ENCODE measurements around the gene RAPGEF2. TPM values are rescaled to one million over a fixed set of nuclear protein-coding genes. Genes with fewer than 3 reads are reported as not detected.

The RAPGEF2 gene
- total RNA-seq, 1 experiment from 2014 or later = 17.6 TPM

DNA sequence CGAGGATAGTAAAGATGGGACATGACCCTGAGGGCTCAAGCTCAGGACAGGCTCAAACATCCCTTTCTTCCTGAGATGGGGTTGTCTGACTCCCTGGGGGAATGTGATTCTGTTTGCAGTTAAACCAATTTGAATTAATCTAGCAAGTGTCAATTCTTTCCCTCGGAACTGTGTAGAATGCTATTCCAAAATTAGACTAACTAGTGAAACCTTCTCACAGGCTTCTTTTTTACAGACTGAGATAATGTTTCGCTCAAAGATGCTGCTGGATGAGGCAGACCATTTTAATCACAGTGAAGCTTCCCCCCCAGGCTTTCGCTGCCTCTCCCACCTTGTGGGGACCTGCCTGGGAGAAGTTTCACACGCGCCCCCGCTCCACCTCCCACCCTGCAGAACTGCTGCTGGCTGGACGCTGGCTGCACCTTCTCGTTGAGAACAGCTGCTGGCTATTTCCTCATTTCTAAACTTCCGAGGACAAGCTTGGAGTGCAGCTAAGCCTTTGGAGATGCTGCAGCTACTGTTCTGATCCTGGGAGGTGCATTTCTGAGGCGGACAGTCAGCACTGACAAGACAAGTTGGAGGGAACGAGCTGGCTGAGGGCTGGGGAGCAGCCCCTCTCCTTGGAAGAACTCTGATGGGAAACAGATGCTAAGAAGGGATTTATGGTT lies 297.8 kb downstream of the RAPGEF2 start:
- Histone ChIP-seq H3K4me3 (ENCODE audit: low read depth in 2 of 2, low read length in 2 of 2) (no peak overlapping the region), H3K27me3 (ENCODE audit: control insufficient read depth, insufficient read depth, low read length) (no peaks in the 10 kb centered on the region), H3K36me3 (ENCODE audit: control insufficient read depth, insufficient read depth, low read length) (no peaks in the 10 kb centered on the region), H3K9me3 (ENCODE audit: control insufficient read depth, insufficient read depth, low read depth, low read length) (no peaks in the 10 kb centered on the region), H3K27ac (ENCODE audit: low read length) (no peak overlapping the region), H3K4me1 (ENCODE audit: control insufficient read depth, insufficient read depth, low read length) (no peaks in the 10 kb centered on the region)
- DNase-seq (ENCODE audit: low read depth, low spot score) (no peak), ATAC-seq (no peak)
- POLR2A ChIA-PET = no interaction called here
- TF ChIP-seq, protein P1, sequence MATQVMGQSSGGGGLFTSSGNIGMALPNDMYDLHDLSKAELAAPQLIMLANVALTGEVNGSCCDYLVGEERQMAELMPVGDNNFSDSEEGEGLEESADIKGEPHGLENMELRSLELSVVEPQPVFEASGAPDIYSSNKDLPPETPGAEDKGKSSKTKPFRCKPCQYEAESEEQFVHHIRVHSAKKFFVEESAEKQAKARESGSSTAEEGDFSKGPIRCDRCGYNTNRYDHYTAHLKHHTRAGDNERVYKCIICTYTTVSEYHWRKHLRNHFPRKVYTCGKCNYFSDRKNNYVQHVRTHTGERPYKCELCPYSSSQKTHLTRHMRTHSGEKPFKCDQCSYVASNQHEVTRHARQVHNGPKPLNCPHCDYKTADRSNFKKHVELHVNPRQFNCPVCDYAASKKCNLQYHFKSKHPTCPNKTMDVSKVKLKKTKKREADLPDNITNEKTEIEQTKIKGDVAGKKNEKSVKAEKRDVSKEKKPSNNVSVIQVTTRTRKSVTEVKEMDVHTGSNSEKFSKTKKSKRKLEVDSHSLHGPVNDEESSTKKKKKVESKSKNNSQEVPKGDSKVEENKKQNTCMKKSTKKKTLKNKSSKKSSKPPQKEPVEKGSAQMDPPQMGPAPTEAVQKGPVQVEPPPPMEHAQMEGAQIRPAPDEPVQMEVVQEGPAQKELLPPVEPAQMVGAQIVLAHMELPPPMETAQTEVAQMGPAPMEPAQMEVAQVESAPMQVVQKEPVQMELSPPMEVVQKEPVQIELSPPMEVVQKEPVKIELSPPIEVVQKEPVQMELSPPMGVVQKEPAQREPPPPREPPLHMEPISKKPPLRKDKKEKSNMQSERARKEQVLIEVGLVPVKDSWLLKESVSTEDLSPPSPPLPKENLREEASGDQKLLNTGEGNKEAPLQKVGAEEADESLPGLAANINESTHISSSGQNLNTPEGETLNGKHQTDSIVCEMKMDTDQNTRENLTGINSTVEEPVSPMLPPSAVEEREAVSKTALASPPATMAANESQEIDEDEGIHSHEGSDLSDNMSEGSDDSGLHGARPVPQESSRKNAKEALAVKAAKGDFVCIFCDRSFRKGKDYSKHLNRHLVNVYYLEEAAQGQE (IDR thresholded peaks at IDR 0.05; ENCODE audit: insufficient read depth in 1 of 2, low read depth in 2 of 2, low read length in 1 of 2) = no peak
- no peak for TF ChIP-seq CTCF (IDR thresholded peaks at IDR 0.05)
- no peak for TF ChIP-seq SIN3A (IDR thresholded peaks at IDR 0.05; ENCODE audit: borderline replicate concordance, insufficient read depth, low read depth, low read length)
- TF ChIP-seq POLR2AphosphoS5 (IDR thresholded peaks at IDR 0.05; ENCODE audit: low read depth, low read length) = no peak
- no peak for TF ChIP-seq TCF7L2 (IDR thresholded peaks at IDR 0.05; ENCODE audit: low read depth, low read length)
- in situ Hi-C loops (cut with HindIII; ENCODE audit: low pct_unique_long_range_greater_than_20kb, low sequenced_read_pairs) (no loop called here), intact Hi-C loops (cut with micrococcal nuclease; ENCODE audit: unreplicated experiment) (no loop called here)
- no TSS peak for BruUV-seq (replicated peaks)
- CTCF ChIA-PET = no interaction called here

DNA sequence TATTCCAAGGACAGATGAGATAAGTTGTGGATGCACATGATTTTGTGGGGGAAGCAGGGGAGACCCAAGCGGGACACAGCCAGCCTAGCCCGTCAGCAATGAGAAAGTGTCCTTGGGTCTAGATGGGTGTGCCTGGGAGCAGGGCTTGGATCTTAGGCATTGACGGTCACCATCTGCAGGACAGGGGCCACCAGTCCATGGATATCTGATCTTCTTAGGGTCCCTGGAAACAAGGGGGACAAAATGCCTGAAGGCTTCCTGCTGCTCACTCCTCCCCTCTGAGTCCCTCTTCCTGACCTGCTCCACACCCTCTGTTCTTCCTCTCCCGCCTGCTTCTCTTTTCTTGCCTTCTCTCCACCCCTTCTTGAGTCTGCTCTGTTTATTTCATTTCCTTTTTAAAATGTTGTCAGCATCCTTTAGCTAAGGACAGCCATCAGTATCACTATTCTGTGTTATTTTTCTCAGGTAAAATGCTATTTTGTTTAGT lies 298.4 kb downstream of the RAPGEF2 start:
- intact Hi-C loops (cut with micrococcal nuclease; ENCODE audit: unreplicated experiment) (no loop called here), in situ Hi-C loops (cut with HindIII; ENCODE audit: low pct_unique_long_range_greater_than_20kb, low sequenced_read_pairs) (no loop called here)
- H3K36me3 ChIP-seq (ENCODE audit: control insufficient read depth, insufficient read depth, low read length) = no peaks in the 10 kb centered on the region
- DNase-seq (ENCODE audit: low read depth, low spot score) (no peak), ATAC-seq (no peak)
- H3K27ac ChIP-seq (ENCODE audit: low read length) = no peak overlapping the region
- no peaks in the 10 kb centered on the region for H3K4me1 ChIP-seq (ENCODE audit: control insufficient read depth, insufficient read depth, low read length)
- no TSS peak for BruUV-seq (replicated peaks)
- no peaks in the 10 kb centered on the region for H3K9me3 ChIP-seq (ENCODE audit: control insufficient read depth, insufficient read depth, low read depth, low read length)
- ChIA-PET CTCF (no interaction called here), POLR2A (no interaction called here)
- H3K27me3 ChIP-seq (ENCODE audit: control insufficient read depth, insufficient read depth, low read length) = no peaks in the 10 kb centered on the region
- no peak for TF ChIP-seq SIN3A (IDR thresholded peaks at IDR 0.05; ENCODE audit: borderline replicate concordance, insufficient read depth, low read depth, low read length)
- TF ChIP-seq TCF7L2 (IDR thresholded peaks at IDR 0.05; ENCODE audit: low read depth, low read length) = no peak
- no peak for TF ChIP-seq POLR2AphosphoS5 (IDR thresholded peaks at IDR 0.05; ENCODE audit: low read depth, low read length)
- no peak for TF ChIP-seq CTCF (IDR thresholded peaks at IDR 0.05)
- TF ChIP-seq, protein P1 (IDR thresholded peaks at IDR 0.05; ENCODE audit: insufficient read depth in 1 of 2, low read depth in 2 of 2, low read length in 1 of 2) = no peak
- no peak overlapping the region for H3K4me3 ChIP-seq (ENCODE audit: low read depth in 2 of 2, low read length in 2 of 2)

Measured in Panc1 (cell line).